GM19043 (cell line): ENCODE results near the gene PRRX1.

Experiments used
- ATAC-seq: cut with Tn5 transposase; IDR thresholded peaks from one replicate; pipeline ENCODE4 v1.9.1; 2021; ENCODE audit warnings: low read depth; ENCODE audit not compliant: unreplicated experiment

PRRX1 gene

DNA sequence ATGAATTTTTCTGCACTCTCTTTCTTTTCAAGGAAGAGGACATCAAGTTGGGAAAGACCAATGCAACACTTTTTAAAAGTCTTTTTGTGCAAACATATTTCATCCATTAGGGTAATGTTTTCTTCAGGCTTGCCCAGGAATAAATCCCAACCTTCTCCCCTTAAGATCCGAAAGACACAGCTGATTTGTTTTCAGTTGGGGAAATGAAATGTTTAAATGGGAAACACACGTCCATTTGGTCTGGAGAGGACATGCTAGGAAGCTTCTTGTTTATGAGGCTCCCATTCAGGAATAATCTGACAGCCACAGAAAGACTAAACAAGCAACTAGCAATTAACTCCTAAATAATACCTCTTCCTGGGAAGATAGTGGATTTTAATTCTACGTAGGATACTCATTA, 91.9 kb downstream of the PRRX1 start:
- ATAC-seq: no peak

DNA sequence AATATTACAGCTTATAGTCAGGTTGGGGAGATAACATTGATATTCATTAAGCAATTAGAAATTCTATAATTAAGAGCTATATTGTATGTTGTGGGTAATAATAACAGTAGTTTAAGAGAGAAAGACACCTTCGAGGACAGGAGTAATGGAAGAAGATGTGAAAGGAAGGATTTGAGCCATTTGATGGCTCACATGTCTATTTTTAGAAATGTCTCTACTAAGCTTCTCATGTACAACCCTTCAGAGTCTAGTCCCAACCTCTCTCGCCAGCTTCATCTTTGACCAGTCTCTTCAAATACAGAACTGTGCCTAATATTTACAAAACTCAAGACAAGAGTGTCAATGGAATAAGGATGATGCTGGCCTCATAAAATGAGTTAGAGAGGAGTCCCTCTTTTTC, 95.1 kb downstream of the PRRX1 start:
- ATAC-seq: no peak

- ATAC-seq: no peak
These were observed 101.3 kb downstream of the PRRX1 start for GRCh38 chr1:170765279-170765678.

GRCh38 chr1:170765712-170766330, 101.9 kb downstream of the PRRX1 start:
- no peak for ATAC-seq

- no peak for ATAC-seq
These were observed 105.0 kb downstream of the PRRX1 start for GRCh38 chr1:170768929-170769328.

GRCh38 chr1:170769691-170770090, 105.8 kb downstream of the PRRX1 start:
- no peak for ATAC-seq

- ATAC-seq: no peak
These were observed 106.3 kb downstream of the PRRX1 start for GRCh38 chr1:170770254-170770653.

- no peak for ATAC-seq
These were observed 112.3 kb downstream of the PRRX1 start for GRCh38 chr1:170776252-170776651.

- ATAC-seq: no peak
These were observed 112.8 kb downstream of the PRRX1 start for GRCh38 chr1:170776777-170777176.
